KMS-11 (cell line): ENCODE results near the gene CPED1.

Experiments used
- H2AFZ ChIP-seq: fragments of 200-600 bp; sonication (generic); 2 replicates; pipeline ENCODE4 v1.6.1; 2016; ENCODE audit warnings: antibody characterized with exemption, mixed run types, low read depth
- H3K27ac ChIP-seq: fragments of 200-600 bp; sonication (generic); 2 replicates; pipeline ENCODE4 v1.6.1; 2016; ENCODE audit warnings: mild to moderate bottlenecking, mixed run types
- H3K27me3 ChIP-seq: fragments of 200-600 bp; sonication (generic); 2 replicates; pipeline ENCODE4 v1.6.1; 2017; ENCODE audit warnings: mild to moderate bottlenecking, low read depth, mixed run types, moderate library complexity; ENCODE audit not compliant: insufficient read depth
- H3K36me3 ChIP-seq: fragments of 200-600 bp; sonication (generic); 2 replicates; pipeline ENCODE4 v1.6.1; 2017; ENCODE audit warnings: mild to moderate bottlenecking, mixed run types; ENCODE audit not compliant: insufficient read depth
- H3K4me1 ChIP-seq: fragments of 200-600 bp; sonication (generic); 2 replicates; pipeline ENCODE4 v1.6.1; 2016; ENCODE audit warnings: mild to moderate bottlenecking, low read depth, mixed run types; ENCODE audit not compliant: poor library complexity, severe bottlenecking
- H3K4me2 ChIP-seq: fragments of 200-600 bp; sonication (generic); 2 replicates; pipeline ENCODE4 v1.7.0; 2016; ENCODE audit warnings: mild to moderate bottlenecking, mixed run types
- H3K4me3 ChIP-seq: fragments of 200-600 bp; sonication (generic); IDR thresholded peaks from 2 replicates; pipeline ENCODE4 v1.6.1; 2017; ENCODE audit warnings: low read depth, low read length, mixed read lengths; ENCODE audit not compliant: insufficient read depth
- H3K79me2 ChIP-seq: fragments of 200-600 bp; sonication (generic); 2 replicates; pipeline ENCODE4 v1.6.1; 2016; ENCODE audit warnings: low read depth, mixed run types; ENCODE audit not compliant: insufficient read depth
- H3K9ac ChIP-seq: fragments of 200-600 bp; sonication (generic); 2 replicates; pipeline ENCODE4 v1.6.1; 2016; ENCODE audit warnings: mild to moderate bottlenecking, mixed run types
- H4K20me1 ChIP-seq: fragments of 200-600 bp; sonication (generic); 2 replicates; pipeline ENCODE4 v1.6.1; 2016; ENCODE audit warnings: mild to moderate bottlenecking, mixed run types; ENCODE audit not compliant: insufficient read depth
- TF ChIP-seq, protein P1 (sequence below): fragments of 200-600 bp; sonication (generic); conservative IDR thresholded peaks from 2 replicates; pipeline ENCODE4 v1.6.1; 2017; ENCODE audit warnings: low read depth, mild to moderate bottlenecking, antibody characterized with exemption, low read length, moderate library complexity, mixed read lengths

CPED1 gene

DNA sequence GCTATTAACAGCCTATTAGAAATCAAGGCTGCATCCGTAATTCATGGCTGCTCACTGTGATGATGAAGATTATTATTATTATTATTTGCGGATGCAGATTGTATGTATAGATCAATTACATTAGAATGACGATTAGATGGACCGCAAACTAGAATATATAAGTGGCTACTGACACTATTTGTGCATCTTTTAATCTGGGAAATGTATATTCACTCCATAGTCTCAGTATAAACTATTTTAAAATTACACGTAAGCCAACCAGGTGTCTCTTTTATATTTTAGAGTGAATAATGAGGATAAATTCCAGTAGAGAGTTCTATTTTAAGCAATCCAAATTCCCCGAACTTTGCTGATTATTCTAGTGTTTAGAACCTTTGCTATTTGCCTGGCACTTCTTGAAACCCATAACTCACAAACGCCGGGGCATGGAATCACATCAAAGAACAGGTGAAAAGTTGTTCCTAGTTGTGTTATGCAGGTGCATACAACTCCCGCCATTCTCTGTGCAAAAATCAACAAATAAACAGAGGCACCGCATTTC lies 38.4 kb upstream of the CPED1 start:
- Histone ChIP-seq H3K4me2 (peak overlapping the region; percentile 67), H3K9ac (peak overlapping the region; percentile 98), H3K27me3 (no peaks in the 10 kb centered on the region), H2AFZ (peak overlapping the region; percentile 85), H3K4me3 (no peak overlapping the region), H3K4me1 (peaks cover 27% of the 10 kb centered on the region), H3K36me3 (peaks cover 7% of the 10 kb centered on the region; the same call in 1 of the 2 replicates), H4K20me1 (no peaks in the 10 kb centered on the region; the same call in 1 of the 2 replicates), H3K79me2 (peaks cover 31% of the 10 kb centered on the region; the same call in 1 of the 2 replicates), H3K27ac (peak overlapping the region; percentile 96)
- TF ChIP-seq, protein P1, sequence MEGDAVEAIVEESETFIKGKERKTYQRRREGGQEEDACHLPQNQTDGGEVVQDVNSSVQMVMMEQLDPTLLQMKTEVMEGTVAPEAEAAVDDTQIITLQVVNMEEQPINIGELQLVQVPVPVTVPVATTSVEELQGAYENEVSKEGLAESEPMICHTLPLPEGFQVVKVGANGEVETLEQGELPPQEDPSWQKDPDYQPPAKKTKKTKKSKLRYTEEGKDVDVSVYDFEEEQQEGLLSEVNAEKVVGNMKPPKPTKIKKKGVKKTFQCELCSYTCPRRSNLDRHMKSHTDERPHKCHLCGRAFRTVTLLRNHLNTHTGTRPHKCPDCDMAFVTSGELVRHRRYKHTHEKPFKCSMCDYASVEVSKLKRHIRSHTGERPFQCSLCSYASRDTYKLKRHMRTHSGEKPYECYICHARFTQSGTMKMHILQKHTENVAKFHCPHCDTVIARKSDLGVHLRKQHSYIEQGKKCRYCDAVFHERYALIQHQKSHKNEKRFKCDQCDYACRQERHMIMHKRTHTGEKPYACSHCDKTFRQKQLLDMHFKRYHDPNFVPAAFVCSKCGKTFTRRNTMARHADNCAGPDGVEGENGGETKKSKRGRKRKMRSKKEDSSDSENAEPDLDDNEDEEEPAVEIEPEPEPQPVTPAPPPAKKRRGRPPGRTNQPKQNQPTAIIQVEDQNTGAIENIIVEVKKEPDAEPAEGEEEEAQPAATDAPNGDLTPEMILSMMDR = no peak

- H3K9ac ChIP-seq = peak within 1 kb of the TSS; percentile 98
- peak within 1 kb of the TSS; percentile 85 for H2AFZ ChIP-seq
- peaks cover 27% of the 10 kb centered on the region for H3K4me1 ChIP-seq
- H3K4me2 ChIP-seq = peak within 1 kb of the TSS; percentile 85
- H3K79me2 ChIP-seq = peaks cover 31% of the 10 kb centered on the region; the same call in 1 of the 2 replicates
- peak within 1 kb of the TSS; percentile 96 for H3K27ac ChIP-seq
- H3K36me3 ChIP-seq = peaks cover 11% of the 10 kb centered on the region; the same call in 1 of the 2 replicates
- TF ChIP-seq, protein P1 = no peak
- H3K4me3 ChIP-seq = no peak within 1 kb of the TSS
- no peaks in the 10 kb centered on the region for H3K27me3 ChIP-seq
- no peaks in the 10 kb centered on the region; the same call in 1 of the 2 replicates for H4K20me1 ChIP-seq
These were observed 37.8 kb upstream of the CPED1 start, which contains the start of gene ING3 for GRCh38 chr7:120950539-120951308. Gene ING3, plus strand, starts transcription at chr7:120950777. Its CDS starts 120 bp downstream, at chr7:120950897.

- peak overlapping the region; percentile 85 for H3K4me2 ChIP-seq
- peaks cover 31% of the 10 kb centered on the region; the same call in 1 of the 2 replicates for H3K79me2 ChIP-seq
- TF ChIP-seq, protein P1 = no peak
- H3K9ac ChIP-seq = peak overlapping the region; percentile 98
- peak overlapping the region; percentile 62 for H2AFZ ChIP-seq
- no peaks in the 10 kb centered on the region for H3K27me3 ChIP-seq
- no peaks in the 10 kb centered on the region; the same call in 1 of the 2 replicates for H4K20me1 ChIP-seq
- peak overlapping the region; percentile 96 for H3K27ac ChIP-seq
- peaks cover 27% of the 10 kb centered on the region for H3K4me1 ChIP-seq
- no peak overlapping the region for H3K4me3 ChIP-seq
- H3K36me3 ChIP-seq = peaks cover 12% of the 10 kb centered on the region; the same call in 1 of the 2 replicates
These were observed 37.2 kb upstream of the CPED1 start for GRCh38 chr7:120951309-120951699.

DNA sequence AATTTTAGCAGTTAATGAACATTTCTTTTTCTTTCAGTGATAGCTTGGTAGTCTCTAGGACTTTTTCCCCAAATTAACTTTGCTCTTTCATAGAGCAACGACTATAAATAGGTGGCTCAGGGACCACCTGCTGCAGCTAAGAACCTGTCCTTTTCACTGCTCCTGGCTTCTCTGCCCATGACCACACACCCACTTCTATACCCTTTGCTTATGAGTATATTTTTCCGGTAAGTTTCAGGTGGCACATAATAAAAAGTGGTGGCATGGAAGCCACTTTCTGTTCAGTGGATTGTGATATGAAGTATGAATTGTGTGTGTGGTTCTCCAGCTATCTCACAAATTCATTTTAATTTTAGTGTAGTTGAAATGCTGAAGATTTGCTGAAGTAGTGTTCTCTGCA lies 36.7 kb upstream of the CPED1 start:
- Histone ChIP-seq H3K4me2 (peak overlapping the region; percentile 85), H3K27ac (peak overlapping the region; percentile 96)

More for the DNA sequence above, 36.7 kb upstream of the CPED1 start:
- Histone ChIP-seq H3K27me3 (no peaks in the 10 kb centered on the region), H3K79me2 (peaks cover 31% of the 10 kb centered on the region; the same call in 1 of the 2 replicates), H3K4me3 (no peak overlapping the region), H3K4me1 (peaks cover 27% of the 10 kb centered on the region), H3K36me3 (peaks cover 15% of the 10 kb centered on the region; the same call in 1 of the 2 replicates), H4K20me1 (no peaks in the 10 kb centered on the region; the same call in 1 of the 2 replicates), H3K9ac (peak overlapping the region; percentile 98), H2AFZ (peak overlapping the region; percentile 62)
- TF ChIP-seq, protein P1 = no peak
